Effector memory CD4-positive, alpha-beta T cell (primary cell): Measurements from ENCODE around the gene LURAP1L.

ENCODE experiments used
- DNase-seq, 3 donors: peaks; one replicate each; pipeline ENCODE4 v3.0.0-alpha.2; 2020
- H3K27ac ChIP-seq: 2 replicates; pipeline ENCODE4 v1.7.0; 2013; ENCODE audit warnings: mild to moderate bottlenecking, low read length, moderate library complexity; ENCODE audit not compliant: insufficient read depth, poor library complexity, severe bottlenecking
- H3K27me3 ChIP-seq: replicated peaks from 2 replicates; pipeline ENCODE4 v1.7.0; 2013; ENCODE audit warnings: mild to moderate bottlenecking, low read length; ENCODE audit not compliant: insufficient read depth, control insufficient read depth, poor library complexity, severe bottlenecking
- H3K36me3 ChIP-seq: 2 replicates; pipeline ENCODE4 v1.7.0; 2013; ENCODE audit warnings: mild to moderate bottlenecking, low read length, moderate library complexity; ENCODE audit not compliant: control insufficient read depth, insufficient read depth
- H3K4me1 ChIP-seq: 2 replicates; pipeline ENCODE4 v1.7.0; 2013; ENCODE audit warnings: low read length, mild to moderate bottlenecking; ENCODE audit not compliant: control insufficient read depth, insufficient read depth, poor library complexity, severe bottlenecking
- H3K4me3 ChIP-seq: 2 replicates; pipeline ENCODE4 v1.7.0; 2013; ENCODE audit warnings: low read length, low read depth, mild to moderate bottlenecking; ENCODE audit not compliant: insufficient read depth, poor library complexity, severe bottlenecking
- H3K9me3 ChIP-seq: 2 replicates; pipeline ENCODE4 v1.7.0; 2013; ENCODE audit warnings: mild to moderate bottlenecking, low read length, moderate library complexity; ENCODE audit not compliant: control insufficient read depth

Gene LURAP1L

DNA sequence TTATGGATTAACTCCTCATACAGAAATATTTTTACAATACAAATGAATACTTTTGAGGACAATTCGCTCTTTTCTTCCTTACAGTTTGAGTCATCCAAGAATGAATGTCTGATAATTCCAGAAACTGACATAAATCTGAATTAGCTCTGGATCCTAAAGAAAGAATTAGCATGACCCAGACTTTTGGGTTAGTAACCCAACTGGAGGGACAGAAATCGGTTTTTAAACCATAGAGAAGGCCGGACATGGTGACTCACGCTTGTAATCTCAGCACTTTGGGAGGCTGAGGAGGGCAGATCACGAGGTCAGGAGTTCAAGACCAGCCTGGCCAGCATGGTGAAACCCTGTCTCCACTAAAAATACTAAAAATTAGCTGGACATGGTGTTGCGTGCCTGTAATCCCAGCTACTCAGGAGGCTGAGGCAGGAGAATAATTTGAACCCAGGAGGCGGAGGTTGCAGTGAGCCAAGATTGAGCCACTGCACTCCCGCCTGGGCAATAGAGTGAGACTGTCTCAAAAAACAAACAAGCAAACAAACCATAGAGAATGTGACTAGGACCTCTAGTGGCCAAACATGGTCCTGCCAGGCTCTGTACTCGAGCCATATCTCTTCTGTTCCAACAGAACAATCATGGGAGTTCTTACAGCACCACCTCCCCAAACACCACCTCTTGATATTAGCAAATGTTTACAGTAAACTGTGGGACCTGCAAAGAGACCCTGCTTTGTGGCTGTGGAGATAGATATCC lies 44.8 kb downstream of the LURAP1L start:
- Histone ChIP-seq H3K4me1 (no peaks in the 10 kb centered on the region), H3K36me3 (no peaks in the 10 kb centered on the region), H3K27ac (no peak overlapping the region), H3K9me3 (no peaks in the 10 kb centered on the region), H3K4me3 (no peak overlapping the region), H3K27me3 (no peaks in the 10 kb centered on the region)
- no peak for DNase-seq

DNA sequence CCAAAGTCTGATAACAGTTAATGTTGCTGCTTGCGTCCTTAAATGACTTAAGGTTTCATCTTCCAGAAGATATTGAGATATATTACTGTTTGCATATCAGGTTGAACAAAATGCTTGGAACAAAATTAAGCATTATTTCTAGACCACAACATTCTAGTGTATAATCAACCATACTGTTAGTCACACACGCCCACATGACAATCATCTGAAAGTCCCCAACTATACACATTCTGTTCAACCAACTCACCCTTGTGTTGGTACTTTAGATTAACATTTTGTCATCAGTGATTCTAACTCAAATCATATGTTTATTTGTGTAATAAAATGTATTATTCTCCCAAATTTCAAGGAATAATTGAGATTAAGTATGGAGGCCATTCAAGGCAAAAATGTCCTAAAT lies 47.3 kb downstream of the LURAP1L start:
- H3K4me3 ChIP-seq = no peak overlapping the region
- H3K4me1 ChIP-seq = no peaks in the 10 kb centered on the region
- no peaks in the 10 kb centered on the region for H3K9me3 ChIP-seq
- H3K27ac ChIP-seq = no peak overlapping the region
- DNase-seq = no peak
- H3K36me3 ChIP-seq = no peaks in the 10 kb centered on the region
- no peaks in the 10 kb centered on the region for H3K27me3 ChIP-seq

DNA sequence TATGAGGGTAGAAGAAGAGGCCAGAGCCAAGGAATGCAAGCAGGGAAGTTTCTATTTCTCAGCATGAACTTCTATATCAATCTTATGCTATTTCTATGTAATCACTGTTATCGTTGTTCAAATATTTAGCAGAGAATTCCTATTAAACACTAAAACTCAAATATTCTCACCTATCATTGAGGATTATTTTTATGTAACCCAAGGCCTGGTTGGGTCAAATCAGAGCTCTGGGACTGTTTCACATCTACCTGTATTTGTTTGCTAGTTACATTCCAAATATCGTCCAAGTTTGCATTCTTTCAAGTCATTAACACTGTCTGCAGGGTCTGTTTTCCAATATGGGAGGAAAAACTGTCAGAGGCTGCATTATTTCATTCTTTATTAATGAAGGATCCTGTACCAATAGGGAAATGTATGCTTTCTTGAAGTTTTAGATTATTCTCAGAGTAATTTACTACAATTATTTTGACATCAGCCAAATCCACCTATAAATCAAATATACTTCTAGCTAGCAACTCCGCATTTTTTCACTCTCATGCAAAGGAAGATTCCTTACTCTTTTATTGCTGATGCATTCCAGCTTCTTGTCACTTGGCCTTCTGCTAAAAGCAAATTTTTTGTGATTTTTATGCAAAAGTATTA lies 52.2 kb downstream of the LURAP1L start:
- Histone ChIP-seq H3K27ac (no peak overlapping the region), H3K36me3 (no peaks in the 10 kb centered on the region), H3K4me3 (no peak overlapping the region), H3K27me3 (no peaks in the 10 kb centered on the region), H3K9me3 (no peaks in the 10 kb centered on the region), H3K4me1 (no peaks in the 10 kb centered on the region)
- DNase-seq = no peak

DNA sequence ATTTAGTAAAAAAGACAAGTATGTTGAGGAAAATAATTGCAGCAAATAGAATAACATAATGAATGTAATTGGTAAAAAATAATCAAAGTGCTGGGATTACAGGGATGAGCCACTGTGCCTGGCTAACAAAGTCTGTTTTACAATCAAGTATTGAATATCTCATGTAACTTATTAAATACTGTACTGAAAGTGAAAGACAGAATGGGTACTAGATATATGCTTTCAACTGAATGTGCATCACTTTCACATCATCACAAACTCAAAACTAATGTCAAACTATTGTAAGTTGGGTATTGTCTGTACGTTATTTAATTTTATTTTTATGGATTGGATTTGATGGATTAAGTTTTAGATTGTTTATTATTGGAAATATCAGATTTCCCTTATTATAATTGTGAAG lies 58.9 kb downstream of the LURAP1L start:
- no peaks in the 10 kb centered on the region for H3K9me3 ChIP-seq
- no peak for DNase-seq
- H3K4me3 ChIP-seq = no peak overlapping the region
- no peak overlapping the region for H3K27ac ChIP-seq
- no peaks in the 10 kb centered on the region for H3K27me3 ChIP-seq
- no peaks in the 10 kb centered on the region for H3K4me1 ChIP-seq
- H3K36me3 ChIP-seq = no peaks in the 10 kb centered on the region

DNA sequence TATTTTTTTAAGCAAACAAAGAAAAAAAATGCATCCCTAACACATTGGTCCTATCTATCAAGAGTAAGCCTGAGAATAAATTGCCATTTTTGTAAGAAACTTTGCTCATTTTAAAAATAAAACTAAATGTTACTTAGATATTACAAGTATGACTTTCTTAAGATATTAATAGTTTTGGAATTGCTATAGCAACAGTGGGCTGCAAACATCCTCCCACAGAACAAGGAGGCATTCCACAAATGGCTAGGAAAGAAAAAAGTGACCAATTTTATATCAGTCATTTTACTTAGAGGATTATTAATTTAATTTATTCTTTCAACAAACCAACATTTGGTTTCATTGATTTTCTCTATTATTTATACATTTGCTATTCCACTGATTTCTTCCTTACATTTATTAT lies 63.7 kb downstream of the LURAP1L start:
- no peak for DNase-seq
- no peak overlapping the region for H3K27ac ChIP-seq

DNA sequence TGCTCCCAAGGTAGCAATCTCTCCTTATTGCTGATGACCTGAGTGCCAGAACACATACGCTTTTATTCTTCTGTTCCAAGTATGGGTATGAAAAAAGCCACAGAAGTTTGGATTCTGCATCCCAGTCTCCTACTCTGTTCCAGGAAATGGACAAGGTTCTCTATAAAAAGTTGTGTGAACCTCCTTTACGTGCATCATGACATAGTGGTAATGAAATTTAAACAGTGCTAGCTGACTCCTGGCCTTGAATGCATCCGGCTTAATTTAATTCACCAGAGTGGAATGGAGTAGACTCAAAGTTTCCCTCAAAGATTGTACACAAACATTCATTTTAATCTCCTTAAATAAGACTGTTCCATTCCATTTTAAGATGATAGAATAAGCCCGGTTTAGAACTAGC lies 68.9 kb downstream of the LURAP1L start:
- DNase-seq = no peak
- no peaks in the 10 kb centered on the region for H3K4me1 ChIP-seq
- H3K9me3 ChIP-seq = no peaks in the 10 kb centered on the region
- H3K27me3 ChIP-seq = no peaks in the 10 kb centered on the region
- H3K27ac ChIP-seq = no peak overlapping the region
- no peaks in the 10 kb centered on the region for H3K36me3 ChIP-seq
- H3K4me3 ChIP-seq = no peak overlapping the region

More for the DNA sequence above, 63.7 kb downstream of the LURAP1L start:
- Histone ChIP-seq H3K4me1 (no peaks in the 10 kb centered on the region), H3K4me3 (no peak overlapping the region), H3K36me3 (no peaks in the 10 kb centered on the region), H3K9me3 (no peaks in the 10 kb centered on the region), H3K27me3 (no peaks in the 10 kb centered on the region)

DNA sequence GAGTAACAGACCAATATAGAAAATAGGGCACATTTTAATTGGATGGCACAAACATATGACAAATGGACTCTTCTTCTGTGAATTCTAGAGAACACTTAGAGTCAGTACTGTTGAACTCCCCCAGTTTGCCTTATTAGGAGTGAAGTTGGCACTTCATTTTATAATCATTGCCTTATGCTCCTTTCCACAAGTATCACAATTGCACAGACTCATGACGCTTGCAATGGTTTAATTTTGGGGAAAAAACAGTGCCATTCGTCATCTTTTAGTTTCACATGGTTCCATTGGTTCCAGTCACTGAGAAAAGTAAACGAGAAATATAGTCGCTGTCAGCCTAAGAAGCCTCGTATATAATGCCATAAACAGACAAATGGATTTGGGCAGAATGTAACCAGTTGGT lies 71.2 kb downstream of the LURAP1L start:
- H3K27ac ChIP-seq = no peak overlapping the region
- no peaks in the 10 kb centered on the region for H3K36me3 ChIP-seq

DNA sequence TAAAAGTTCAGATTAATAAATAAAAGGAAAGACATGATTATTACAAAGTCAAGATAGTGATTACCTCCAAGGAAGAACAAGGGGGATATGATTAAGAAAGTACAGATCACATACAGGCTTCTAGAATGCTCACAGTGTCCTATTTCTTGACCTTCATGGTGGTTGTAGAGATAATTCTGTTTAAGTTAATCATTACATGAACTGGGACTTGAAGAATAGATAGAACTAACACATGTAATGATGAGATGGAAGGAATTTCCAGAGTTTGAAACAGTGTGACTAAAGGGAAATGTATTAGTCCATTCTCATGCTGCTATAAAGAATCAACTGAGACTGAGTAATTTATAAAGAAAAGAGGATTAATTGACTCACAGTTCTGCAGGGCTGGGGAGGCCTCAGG lies 72.7 kb downstream of the LURAP1L start:
- H3K36me3 ChIP-seq = no peaks in the 10 kb centered on the region
- H3K4me3 ChIP-seq = no peak overlapping the region
- H3K9me3 ChIP-seq = no peaks in the 10 kb centered on the region
- no peaks in the 10 kb centered on the region for H3K4me1 ChIP-seq
- no peak overlapping the region for H3K27ac ChIP-seq
- no peaks in the 10 kb centered on the region for H3K27me3 ChIP-seq
- no peak for DNase-seq

More for the DNA sequence above, 71.2 kb downstream of the LURAP1L start:
- no peaks in the 10 kb centered on the region for H3K27me3 ChIP-seq
- H3K9me3 ChIP-seq = no peaks in the 10 kb centered on the region
- H3K4me1 ChIP-seq = no peaks in the 10 kb centered on the region
- no peak overlapping the region for H3K4me3 ChIP-seq
- no peak for DNase-seq

DNA sequence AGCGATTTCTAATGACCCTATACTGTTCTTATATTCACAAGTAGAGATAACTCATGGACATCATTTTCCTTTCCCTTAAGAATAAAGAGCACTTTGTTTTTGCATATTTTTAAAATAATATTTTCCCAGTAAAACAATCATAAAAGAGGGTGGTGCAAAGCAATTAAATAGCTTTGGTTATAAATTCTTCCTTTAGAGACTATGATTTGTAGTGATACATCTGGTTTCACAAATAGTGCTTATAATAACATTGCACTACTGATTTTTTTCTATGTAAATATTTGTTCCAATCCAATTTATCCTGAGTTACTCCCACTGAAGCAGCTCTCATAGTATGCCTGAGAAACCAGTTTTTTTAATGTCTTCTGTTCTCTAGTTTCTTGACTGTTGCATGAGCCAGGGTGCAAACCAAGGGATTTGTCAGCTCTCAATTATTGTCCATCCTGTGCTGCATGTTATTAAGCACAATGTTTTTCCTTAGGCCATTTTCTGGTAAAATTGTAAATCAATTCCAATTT lies 74.7 kb downstream of the LURAP1L start:
- Histone ChIP-seq H3K4me3 (no peak overlapping the region), H3K9me3 (no peaks in the 10 kb centered on the region), H3K4me1 (no peaks in the 10 kb centered on the region), H3K27me3 (no peaks in the 10 kb centered on the region), H3K27ac (no peak overlapping the region), H3K36me3 (no peaks in the 10 kb centered on the region)
- no peak for DNase-seq

DNA sequence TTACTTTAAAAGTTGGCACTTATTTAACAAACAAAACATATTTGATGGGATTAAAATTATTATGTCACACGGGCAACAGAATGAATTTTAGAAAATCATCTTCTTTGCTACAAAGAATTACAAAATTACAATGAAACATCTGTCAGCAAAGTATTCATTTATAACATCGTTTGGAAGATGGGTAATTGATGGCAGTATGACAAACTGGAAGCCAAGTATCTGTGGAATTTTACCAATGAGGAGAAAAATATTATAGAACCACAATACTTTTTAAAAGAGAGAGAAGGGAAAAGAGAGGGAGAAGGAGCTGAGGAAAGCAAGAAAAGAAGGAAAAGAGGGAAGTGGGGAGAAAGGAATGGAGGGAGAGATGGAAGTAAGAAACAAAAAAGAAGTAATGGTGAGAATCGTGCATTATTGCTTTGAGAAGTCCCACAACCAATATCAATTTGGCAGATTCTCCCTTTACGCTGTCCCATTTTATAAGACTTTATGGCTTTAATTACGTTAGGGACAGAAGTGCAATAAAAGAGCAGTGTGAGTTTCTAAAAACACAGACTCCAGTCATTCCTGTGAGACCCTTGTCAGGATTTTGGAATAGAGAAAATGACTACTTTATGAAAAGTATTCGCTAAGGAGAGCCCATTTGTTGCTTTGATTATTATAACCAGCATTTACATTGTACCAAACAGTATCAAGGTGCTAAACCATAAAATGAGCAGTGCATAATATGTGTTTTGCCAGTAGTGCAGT lies 76.7 kb downstream of the LURAP1L start:
- no peak overlapping the region for H3K27ac ChIP-seq
- no peak overlapping the region for H3K4me3 ChIP-seq
- H3K4me1 ChIP-seq = no peaks in the 10 kb centered on the region
- no peak for DNase-seq
- H3K36me3 ChIP-seq = no peaks in the 10 kb centered on the region
- no peaks in the 10 kb centered on the region for H3K9me3 ChIP-seq
- H3K27me3 ChIP-seq = no peaks in the 10 kb centered on the region
